Activated naive CD8-positive, alpha-beta T cell treated with anti-CD3 and anti-CD28 coated beads, Interleukin-2, amount 10 ng/mL, durations not matched to agents 7 days and 5 days (primary cell): ENCODE data around the gene RAB4B. TPM values are rescaled to one million over a fixed set of nuclear protein-coding genes. Genes with fewer than 3 reads are reported as not detected.
"Not testable (repeated sequence)": the region's sequence is repeated elsewhere in the genome, so short reads cannot be mapped to it uniquely, and the experiment has no call there.

Experiments
- ATAC-seq: fragments of 150-1000 bp; cut with Tn5 transposase; one replicate; pipeline ENCODE4 v1.10.0; 2021; ENCODE audit warnings: low read depth, moderate library complexity
- POLR2A ChIA-PET: fragments of 350-600 bp; sonication (Branson Sonifier 250); formaldehyde crosslinking; loops from one replicate; lab custom pipeline; 2021; ENCODE audit warnings: antibody characterized with exemption; lab: Charles Lee
- DNase-seq: peaks from one replicate; pipeline ENCODE4 v3.0.0; 2021
- H3K27ac Mint-ChIP-seq: one replicate; pipeline ENCODE4 v1.8.0; 2022; ENCODE audit warnings: mild to moderate bottlenecking, mixed read lengths
- H3K27me3 Mint-ChIP-seq: one replicate; pipeline ENCODE4 v1.8.0; 2022; ENCODE audit warnings: mild to moderate bottlenecking, moderate library complexity, mixed read lengths
- H3K36me3 Mint-ChIP-seq: one replicate; pipeline ENCODE4 v1.8.0; 2021; ENCODE audit warnings: mild to moderate bottlenecking, mixed read lengths
- H3K4me1 Mint-ChIP-seq: one replicate; pipeline ENCODE4 v1.8.0; 2021; ENCODE audit warnings: mixed read lengths
- H3K4me3 Mint-ChIP-seq: one replicate; pipeline ENCODE4 v1.8.0; 2022; ENCODE audit warnings: mild to moderate bottlenecking, moderate library complexity, mixed read lengths
- H3K9me3 Mint-ChIP-seq: one replicate; pipeline ENCODE4 v1.8.0; 2021; ENCODE audit warnings: mixed read lengths
- total RNA-seq, 2 experiments: library from RNA; stranded (reverse); gene quantifications; one replicate each; pipeline ENCODE4 v1.2.3, GENCODE V29; 2021

The RAB4B gene
- total RNA-seq, 2 experiments from 2014 or later: 53.1 to 57.7 TPM

GRCh38 chr19:40755791-40756190, 22.3 kb upstream of the RAB4B start:
- Mint-ChIP-seq H3K27ac (peak overlapping the region; percentile 91), H3K9me3 (no peaks in the 10 kb centered on the region), H3K4me1 (peaks cover 53% of the 10 kb centered on the region), H3K4me3 (peak overlapping the region; percentile 84), H3K27me3 (no peaks in the 10 kb centered on the region), H3K36me3 (peaks cover 49% of the 10 kb centered on the region)
- POLR2A ChIA-PET: interaction anchor here (0.6 to 3.6 kb wide), 4 partner anchors 16 to 68 kb away, joined by 3 to 22 read pairs (median 4); partner anchors contain the start of gene RAB4B
- ATAC-seq (no peak), DNase-seq (no peak)

- peak overlapping the region; percentile 91 for H3K27ac Mint-ChIP-seq
Measured at GRCh38 chr19:40756502-40757110, 21.4 kb upstream of the RAB4B start.

GRCh38 chr19:40758491-40758890, 19.6 kb upstream of the RAB4B start:
- ATAC-seq (no peak), DNase-seq (no peak)
- Mint-ChIP-seq H3K9me3 (no peaks in the 10 kb centered on the region), H3K4me1 (peaks cover 60% of the 10 kb centered on the region), H3K27me3 (no peaks in the 10 kb centered on the region), H3K4me3 (no peak overlapping the region), H3K36me3 (peaks cover 63% of the 10 kb centered on the region), H3K27ac (peak overlapping the region; percentile 61)
- POLR2A ChIA-PET: interaction anchor here (0.6 to 1.1 kb wide), 3 partner anchors 9 to 37 kb away, joined by 3 to 4 read pairs (median 3); no protein-coding TSS in a partner anchor

More at GRCh38 chr19:40756502-40757110, 21.4 kb upstream of the RAB4B start:
- H3K4me3 Mint-ChIP-seq: peak overlapping the region; percentile 84
- H3K36me3 Mint-ChIP-seq: peaks cover 52% of the 10 kb centered on the region
- H3K27me3 Mint-ChIP-seq: no peaks in the 10 kb centered on the region
- DNase-seq (no peak), ATAC-seq (peak; percentile 28)
- H3K9me3 Mint-ChIP-seq: no peaks in the 10 kb centered on the region
- H3K4me1 Mint-ChIP-seq: peaks cover 57% of the 10 kb centered on the region
- POLR2A ChIA-PET: interaction anchor here (0.6 to 3.6 kb wide), 3 partner anchors 15 to 50 kb away, joined by 3 to 22 read pairs (median 6); partner anchors contain the start of gene RAB4B

- ATAC-seq (no peak), DNase-seq (no peak)
- Mint-ChIP-seq H3K4me1 (peaks cover 64% of the 10 kb centered on the region), H3K27ac (no peak overlapping the region), H3K27me3 (no peaks in the 10 kb centered on the region), H3K4me3 (no peak overlapping the region), H3K36me3 (peaks cover 67% of the 10 kb centered on the region), H3K9me3 (no peaks in the 10 kb centered on the region)
- POLR2A ChIA-PET: interaction anchor here (2.6 kb wide), 1 partner anchor 18 kb away, joined by 13 read pairs; the partner anchor contains the start of gene RAB4B
Measured at GRCh38 chr19:40759352-40759751, 18.7 kb upstream of the RAB4B start.

- H3K27ac Mint-ChIP-seq: peak overlapping the region; percentile 89
- POLR2A ChIA-PET: interaction anchor here (1.9 to 2.4 kb wide), 2 partner anchors 9 to 15 kb away, joined by 7 to 9 read pairs; partner anchors contain the start of gene RAB4B
- no peaks in the 10 kb centered on the region for H3K27me3 Mint-ChIP-seq
- no peak for DNase-seq
- peak overlapping the region; percentile 62 for H3K4me3 Mint-ChIP-seq
- peaks cover 63% of the 10 kb centered on the region for H3K36me3 Mint-ChIP-seq
- peak; percentile 52 for ATAC-seq
- peaks cover 55% of the 10 kb centered on the region for H3K4me1 Mint-ChIP-seq
- H3K9me3 Mint-ChIP-seq: no peaks in the 10 kb centered on the region
Measured at GRCh38 chr19:40762754-40763470, 15.1 kb upstream of the RAB4B start.

DNA sequence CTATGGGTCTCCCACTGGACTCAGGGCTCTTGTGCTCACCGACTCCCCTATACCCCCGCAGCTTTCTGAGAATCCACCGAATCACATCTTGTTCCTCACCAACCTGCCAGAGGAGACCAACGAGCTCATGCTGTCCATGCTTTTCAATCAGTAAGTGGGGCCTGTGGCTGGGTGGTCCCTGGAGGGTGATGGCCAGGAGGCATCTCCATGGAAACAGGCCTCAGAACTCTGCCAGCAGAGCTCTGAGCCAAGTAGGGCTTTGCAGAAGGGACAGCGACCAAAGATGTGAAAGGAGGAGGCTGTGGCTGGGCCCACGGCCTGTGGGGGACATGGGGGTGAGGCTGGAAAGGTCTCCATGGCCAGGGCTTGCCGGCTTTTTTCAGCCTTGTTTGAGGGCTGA, 14.5 kb upstream of the RAB4B start:
- peak overlapping the region; percentile 89 for H3K27ac Mint-ChIP-seq
- peaks cover 54% of the 10 kb centered on the region for H3K4me1 Mint-ChIP-seq
- POLR2A ChIA-PET: interaction anchor here (1.9 to 2.4 kb wide), 2 partner anchors 10 to 14 kb away, joined by 7 to 9 read pairs; partner anchors contain the start of gene RAB4B
- H3K27me3 Mint-ChIP-seq: no peaks in the 10 kb centered on the region
- peaks cover 57% of the 10 kb centered on the region for H3K36me3 Mint-ChIP-seq
- DNase-seq (no peak), ATAC-seq (peak; percentile 8)
- H3K4me3 Mint-ChIP-seq: no peak overlapping the region
- no peaks in the 10 kb centered on the region for H3K9me3 Mint-ChIP-seq

DNA sequence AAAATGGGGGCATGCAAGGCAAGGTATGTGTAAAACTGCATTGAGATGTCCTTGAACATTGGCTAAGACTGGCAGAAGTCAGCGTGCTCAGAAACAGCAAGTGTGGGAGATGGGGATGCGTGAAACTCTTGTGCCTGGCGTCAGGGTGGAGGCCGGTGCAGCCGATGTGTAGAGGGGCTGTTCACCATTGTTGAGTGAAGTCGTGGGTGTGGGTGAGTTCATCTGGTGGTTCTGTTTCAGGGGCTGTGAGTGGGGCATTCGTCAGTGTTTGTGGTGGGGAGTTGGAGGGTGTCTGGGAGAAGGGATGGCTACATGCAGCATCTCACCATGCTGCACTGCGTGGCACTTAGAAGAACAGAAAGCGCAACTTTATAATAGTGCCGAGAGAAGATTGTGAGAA, 14.1 kb upstream of the RAB4B start:
- Mint-ChIP-seq H3K9me3 (no peaks in the 10 kb centered on the region), H3K36me3 (peaks cover 58% of the 10 kb centered on the region), H3K4me1 (peaks cover 54% of the 10 kb centered on the region), H3K27me3 (no peaks in the 10 kb centered on the region), H3K27ac (peak overlapping the region; percentile 89), H3K4me3 (peak overlapping the region; percentile 9)
- DNase-seq: no peak
- POLR2A ChIA-PET: interaction anchor here (1.9 to 2.4 kb wide), 2 partner anchors 10 to 14 kb away, joined by 7 to 9 read pairs; partner anchors contain the start of gene RAB4B
- ATAC-seq: no peak

DNA sequence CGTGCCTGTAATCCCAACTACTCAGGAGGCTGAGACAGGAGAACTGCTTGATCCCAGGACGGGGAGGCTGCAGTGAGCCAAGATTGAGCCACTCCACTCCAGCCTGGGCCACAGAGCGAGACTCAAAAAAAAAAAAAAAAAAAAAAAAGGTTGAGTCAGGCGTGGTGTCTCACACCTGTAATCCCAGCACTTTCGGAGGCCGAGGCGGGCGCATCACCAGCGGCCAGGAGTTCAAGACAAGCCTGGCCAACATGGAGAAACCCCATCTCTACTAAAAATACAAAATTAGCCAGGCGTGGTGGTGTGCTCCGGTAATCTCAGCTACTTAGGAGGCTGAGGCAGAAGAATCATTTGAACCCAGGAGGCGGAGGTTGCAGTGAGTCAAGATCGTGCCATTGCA, 11.7 kb upstream of the RAB4B start:
- not testable (repeated sequence) for H3K27ac Mint-ChIP-seq, DNase-seq, H3K4me3 Mint-ChIP-seq, ATAC-seq, H3K9me3 Mint-ChIP-seq, H3K27me3 Mint-ChIP-seq
- H3K36me3 Mint-ChIP-seq: peaks cover 59% of the 10 kb centered on the region
- POLR2A ChIA-PET: interaction anchor here (0.8 to 1.3 kb wide), 3 partner anchors 12 to 16 kb away, joined by 4 to 14 read pairs (median 7); partner anchors contain the start of genes ACTMAP and RAB4B
- peaks cover 47% of the 10 kb centered on the region for H3K4me1 Mint-ChIP-seq

GRCh38 chr19:40768869-40769268, 9.2 kb upstream of the RAB4B start:
- Mint-ChIP-seq H3K27me3 (no peaks in the 10 kb centered on the region), H3K27ac (no peak overlapping the region), H3K9me3 (no peaks in the 10 kb centered on the region), H3K4me3 (no peak overlapping the region), H3K4me1 (peaks cover 28% of the 10 kb centered on the region), H3K36me3 (peaks cover 42% of the 10 kb centered on the region)
- POLR2A ChIA-PET: no interaction called here
- ATAC-seq (no peak), DNase-seq (no peak)

- peak; percentile 45 for ATAC-seq
- H3K4me1 Mint-ChIP-seq: peaks cover 12% of the 10 kb centered on the region
- H3K4me3 Mint-ChIP-seq, DNase-seq, H3K9me3 Mint-ChIP-seq, H3K27me3 Mint-ChIP-seq: not testable (repeated sequence)
- peak overlapping the region; percentile 34 for H3K27ac Mint-ChIP-seq
- peaks cover 28% of the 10 kb centered on the region for H3K36me3 Mint-ChIP-seq
- POLR2A ChIA-PET: interaction anchor here (0.8 to 2.0 kb wide), 5 partner anchors 7 to 21 kb away, joined by 3 to 9 read pairs (median 8); partner anchors contain the start of genes ACTMAP and RAB4B
Measured at GRCh38 chr19:40771101-40771862, 6.8 kb upstream of the RAB4B start.

GRCh38 chr19:40774916-40775631, 3.0 kb upstream of the RAB4B start, which contains the start of gene MIA:
MIA (plus strand) TSS chr19:40775521; CDS start chr19:40775543, 22 bp downstream.
- H3K9me3 Mint-ChIP-seq: no peaks in the 10 kb centered on the region
- no peaks in the 10 kb centered on the region for H3K27me3 Mint-ChIP-seq
- POLR2A ChIA-PET: interaction anchor here (0.6 to 4.4 kb wide), 2 partner anchors 21 to 24 kb away, joined by 3 to 92 read pairs; partner anchors contain the start of genes ACTMAP and SNRPA
- H3K4me1 Mint-ChIP-seq: peaks cover 30% of the 10 kb centered on the region
- peak within 1 kb of the TSS; percentile 19 for H3K4me3 Mint-ChIP-seq
- H3K36me3 Mint-ChIP-seq: peaks cover 18% of the 10 kb centered on the region
- no peak for ATAC-seq
- H3K27ac Mint-ChIP-seq: no peak within 1 kb of the TSS
- no peak for DNase-seq

- H3K27ac Mint-ChIP-seq: no peak overlapping the region
- peaks cover 32% of the 10 kb centered on the region for H3K4me1 Mint-ChIP-seq
- POLR2A ChIA-PET: interaction anchor here (4.4 kb wide), 1 partner anchor 25 kb away, joined by 92 read pairs; the partner anchor contains the start of genes ACTMAP and SNRPA
Measured at GRCh38 chr19:40775632-40776022, 2.4 kb upstream of the RAB4B start.

More at GRCh38 chr19:40775632-40776022, 2.4 kb upstream of the RAB4B start:
- ATAC-seq: no peak
- DNase-seq: no peak
- Mint-ChIP-seq H3K27me3 (no peaks in the 10 kb centered on the region), H3K4me3 (no peak overlapping the region), H3K9me3 (no peaks in the 10 kb centered on the region), H3K36me3 (peaks cover 18% of the 10 kb centered on the region)
